GM12878 (cell line): ENCODE results near the gene FLACC1.

Source experiments
- BRCA1 ChIP-seq: IDR thresholded peaks from 2 replicates; pipeline ENCODE4 v1.6.1; 2011; ENCODE audit warnings: low read depth, low read length, improper control_type of control experiment
- CBFB ChIP-seq: IDR thresholded peaks from 2 replicates; pipeline ENCODE4 v1.6.1; 2016; ENCODE audit warnings: antibody characterized with exemption, low read depth
- GATAD2B ChIP-seq: fragments of 450-650 bp; conservative IDR thresholded peaks from 2 replicates; pipeline ENCODE4 v1.6.1; 2017; ENCODE audit warnings: low read depth, mild to moderate bottlenecking, moderate library complexity
- HCFC1 ChIP-seq: fragments of 150-350 bp; IDR thresholded peaks from 2 replicates; pipeline ENCODE4 v1.6.1; 2014; ENCODE audit warnings: low read length
- JUND ChIP-seq: IDR thresholded peaks from 2 replicates; pipeline ENCODE4 v1.6.1; 2012; ENCODE audit warnings: low read depth, mild to moderate bottlenecking, low read length, improper control_type of control experiment, moderate library complexity
- KAT2A ChIP-seq: conservative IDR thresholded peaks from 2 replicates; pipeline ENCODE4 v1.6.1; 2011; ENCODE audit warnings: low read depth, low read length; ENCODE audit not compliant: control insufficient read depth
- MYC ChIP-seq: IDR thresholded peaks from 2 replicates; pipeline ENCODE4 v1.6.1; 2011; ENCODE audit warnings: mild to moderate bottlenecking, low read length, moderate library complexity, inconsistent platforms; ENCODE audit not compliant: insufficient read depth, insufficient replicate concordance, insufficient read length, severe bottlenecking
- POLR2A ChIP-seq: IDR thresholded peaks from 2 replicates; pipeline ENCODE4 v1.6.1; 2011; ENCODE audit warnings: low read depth, mild to moderate bottlenecking, low read length
- RFX5 ChIP-seq: IDR thresholded peaks from 2 replicates; pipeline ENCODE4 v1.6.1; 2011; ENCODE audit warnings: low read depth, low read length, improper control_type of control experiment
- SIN3A ChIP-seq: IDR thresholded peaks from 2 replicates; pipeline ENCODE4 v1.6.1; 2012; ENCODE audit warnings: low read depth, low read length, improper control_type of control experiment
- TF ChIP-seq, protein P1 (sequence below): IDR thresholded peaks from 2 replicates; pipeline ENCODE4 v1.6.1; 2012; ENCODE audit warnings: low read depth, low read length, improper control_type of control experiment
- TF ChIP-seq, protein P2 (sequence below), 3 experiments: IDR thresholded peaks in 2 of 3; conservative IDR thresholded peaks in 1 of 3; 2 replicates each; pipeline ENCODE4 v1.5.1; 2011; ENCODE audit warnings: low read depth in 3 of 3, low read length in 3 of 3, mild to moderate bottlenecking in 3 of 3, control low read depth in 2 of 3, moderate library complexity in 2 of 3, inconsistent platforms in 1 of 3, mixed read lengths in 1 of 3; ENCODE audit not compliant: control insufficient read depth in 2 of 3, insufficient read depth in 1 of 3; ENCODE audit errors: extremely low read depth in 1 of 3
- TF ChIP-seq, protein P3 (sequence below): IDR thresholded peaks from 2 replicates; pipeline ENCODE4 v1.6.1; 2012; ENCODE audit warnings: low read length, inconsistent platforms

DNA sequence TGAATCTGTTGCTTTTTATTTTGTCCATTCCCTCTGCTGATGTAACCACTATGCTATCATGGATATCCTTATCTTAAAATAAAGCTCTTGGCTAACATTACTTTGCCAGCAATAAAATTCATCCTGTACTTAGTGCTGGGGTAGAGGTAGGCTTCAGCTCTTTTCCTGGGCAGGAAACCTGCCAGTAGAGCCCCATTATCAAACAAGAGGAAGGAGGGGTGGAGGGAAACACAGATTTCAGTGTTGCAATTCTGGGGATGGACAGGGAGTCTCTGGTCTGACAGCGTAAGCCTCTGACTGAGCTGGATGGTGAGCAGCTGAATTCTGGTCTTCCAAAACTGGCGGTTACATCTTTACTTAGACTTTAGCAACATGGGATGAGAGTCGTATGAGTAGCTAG lies 49.3 kb downstream of the FLACC1 start:
- TF ChIP-seq HCFC1 (no peak), GATAD2B (no peak), BRCA1 (no peak), RFX5 (no peak), CBFB (no peak), POLR2A (no peak), KAT2A (no peak), SIN3A (no peak), JUND (no peak), MYC (no peak)
- TF ChIP-seq, protein P1, sequence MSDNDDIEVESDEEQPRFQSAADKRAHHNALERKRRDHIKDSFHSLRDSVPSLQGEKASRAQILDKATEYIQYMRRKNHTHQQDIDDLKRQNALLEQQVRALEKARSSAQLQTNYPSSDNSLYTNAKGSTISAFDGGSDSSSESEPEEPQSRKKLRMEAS: no peak
- TF ChIP-seq, protein P2, sequence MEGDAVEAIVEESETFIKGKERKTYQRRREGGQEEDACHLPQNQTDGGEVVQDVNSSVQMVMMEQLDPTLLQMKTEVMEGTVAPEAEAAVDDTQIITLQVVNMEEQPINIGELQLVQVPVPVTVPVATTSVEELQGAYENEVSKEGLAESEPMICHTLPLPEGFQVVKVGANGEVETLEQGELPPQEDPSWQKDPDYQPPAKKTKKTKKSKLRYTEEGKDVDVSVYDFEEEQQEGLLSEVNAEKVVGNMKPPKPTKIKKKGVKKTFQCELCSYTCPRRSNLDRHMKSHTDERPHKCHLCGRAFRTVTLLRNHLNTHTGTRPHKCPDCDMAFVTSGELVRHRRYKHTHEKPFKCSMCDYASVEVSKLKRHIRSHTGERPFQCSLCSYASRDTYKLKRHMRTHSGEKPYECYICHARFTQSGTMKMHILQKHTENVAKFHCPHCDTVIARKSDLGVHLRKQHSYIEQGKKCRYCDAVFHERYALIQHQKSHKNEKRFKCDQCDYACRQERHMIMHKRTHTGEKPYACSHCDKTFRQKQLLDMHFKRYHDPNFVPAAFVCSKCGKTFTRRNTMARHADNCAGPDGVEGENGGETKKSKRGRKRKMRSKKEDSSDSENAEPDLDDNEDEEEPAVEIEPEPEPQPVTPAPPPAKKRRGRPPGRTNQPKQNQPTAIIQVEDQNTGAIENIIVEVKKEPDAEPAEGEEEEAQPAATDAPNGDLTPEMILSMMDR (IDR thresholded peaks at IDR 0.05 in 2 of 3, conservative IDR thresholded peaks at IDR 0.05 in 1 of 3; ENCODE audit: control insufficient read depth in 2 of 3, extremely low read depth in 1 of 3, insufficient read depth in 1 of 3, low read depth in 3 of 3, low read length in 3 of 3): no peak
- TF ChIP-seq, protein P3, sequence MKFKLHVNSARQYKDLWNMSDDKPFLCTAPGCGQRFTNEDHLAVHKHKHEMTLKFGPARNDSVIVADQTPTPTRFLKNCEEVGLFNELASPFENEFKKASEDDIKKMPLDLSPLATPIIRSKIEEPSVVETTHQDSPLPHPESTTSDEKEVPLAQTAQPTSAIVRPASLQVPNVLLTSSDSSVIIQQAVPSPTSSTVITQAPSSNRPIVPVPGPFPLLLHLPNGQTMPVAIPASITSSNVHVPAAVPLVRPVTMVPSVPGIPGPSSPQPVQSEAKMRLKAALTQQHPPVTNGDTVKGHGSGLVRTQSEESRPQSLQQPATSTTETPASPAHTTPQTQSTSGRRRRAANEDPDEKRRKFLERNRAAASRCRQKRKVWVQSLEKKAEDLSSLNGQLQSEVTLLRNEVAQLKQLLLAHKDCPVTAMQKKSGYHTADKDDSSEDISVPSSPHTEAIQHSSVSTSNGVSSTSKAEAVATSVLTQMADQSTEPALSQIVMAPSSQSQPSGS: no peak
